SK-N-SH treated with all-trans-retinoic acid at 6 μM for 48 hours (cell line): ENCODE data around the gene ST3GAL3.

Experiments
- ARNTL ChIP-seq: fragments of 450-650 bp; formaldehyde crosslinking; IDR thresholded peaks from 2 replicates; pipeline ENCODE4 v1.5.0; 2020; ENCODE audit warnings: low read depth, mild to moderate bottlenecking, moderate library complexity, borderline replicate concordance
- SNAI2 ChIP-seq: fragments of 250-450 bp; sonication (Bioruptor Pico); IDR thresholded peaks from 2 replicates; pipeline ENCODE4 v1.5.0; 2020; ENCODE audit warnings: mild to moderate bottlenecking, moderate library complexity

DNA sequence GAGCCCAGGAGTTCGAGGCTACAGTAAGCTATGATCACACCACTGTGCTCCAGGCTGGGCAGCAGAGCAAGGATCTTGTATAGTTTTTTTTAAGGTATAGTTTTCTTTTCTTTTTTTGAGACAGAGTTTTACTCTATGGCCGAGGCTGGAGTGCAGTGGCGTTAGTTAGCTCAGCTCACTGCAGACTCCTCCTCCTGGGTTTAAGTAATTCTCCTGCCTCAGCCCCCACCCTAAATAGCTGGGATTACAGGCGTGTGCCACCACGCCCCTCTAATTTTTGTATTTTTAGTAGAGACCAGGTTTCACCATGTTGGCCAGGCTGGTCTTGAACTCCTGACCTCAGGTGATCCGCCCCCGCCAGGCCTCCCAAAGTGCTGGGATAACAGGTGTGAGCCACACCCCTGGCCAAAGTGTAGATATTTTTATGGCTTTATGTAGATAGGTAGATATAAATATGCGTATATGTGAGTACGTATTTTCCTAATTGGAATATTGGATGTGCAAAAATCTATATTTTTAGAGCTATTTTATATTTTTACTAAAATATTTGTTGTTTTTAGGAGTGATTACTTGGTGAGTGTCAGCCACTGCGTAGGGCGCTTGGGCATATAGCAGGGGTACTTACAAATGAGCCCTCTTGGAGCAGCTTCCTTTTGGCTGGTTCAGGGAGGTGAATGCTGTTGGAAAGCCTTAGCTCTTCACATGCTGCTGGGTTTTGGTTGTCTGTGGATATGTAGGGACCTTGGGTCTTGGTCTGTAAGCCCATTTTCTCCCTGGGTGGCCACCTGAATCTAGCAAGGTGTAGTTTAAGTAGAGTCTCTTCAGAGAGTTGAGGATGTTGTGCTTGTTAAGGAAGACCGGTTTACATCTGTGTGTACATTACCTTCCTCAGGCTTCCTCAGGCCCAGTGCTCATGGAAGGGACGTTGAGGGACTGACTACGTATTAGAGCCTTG is 47.8 kb upstream of the ST3GAL3 start:
- no peak for TF ChIP-seq SNAI2 (CRISPR knock-in tag)
- no peak for TF ChIP-seq ARNTL
